SK-N-SH treated with all-trans-retinoic acid at 6 μM for 48 hours (cell line): ENCODE data around the gene VPS51.

Source experiments
- ARNTL ChIP-seq: fragments of 450-650 bp; formaldehyde crosslinking; IDR thresholded peaks from 2 replicates; pipeline ENCODE4 v1.5.0; 2020; ENCODE audit warnings: low read depth, mild to moderate bottlenecking, moderate library complexity, borderline replicate concordance
- CSDC2 ChIP-seq: fragments of 250-450 bp; sonication (Bioruptor Pico); IDR thresholded peaks from 2 replicates; pipeline ENCODE4 v1.5.0; 2020; ENCODE audit warnings: mild to moderate bottlenecking, moderate library complexity
- ESRRG ChIP-seq: fragments of 250-450 bp; sonication (Bioruptor Pico); IDR thresholded peaks from 2 replicates; pipeline ENCODE4 v1.6.1; 2021; ENCODE audit warnings: mild to moderate bottlenecking
- ISL1 ChIP-seq: fragments of 250-450 bp; sonication (Bioruptor Pico); IDR thresholded peaks from 2 replicates; pipeline ENCODE4 v2.1.2; 2022; ENCODE audit warnings: mild to moderate bottlenecking, moderate library complexity
- PATZ1 ChIP-seq: fragments of 250-450 bp; sonication (Bioruptor Pico); IDR thresholded peaks from 2 replicates; pipeline ENCODE4 v1.8.0; 2020; ENCODE audit warnings: mild to moderate bottlenecking, moderate library complexity, borderline replicate concordance
- RARB ChIP-seq: fragments of 250-450 bp; sonication (Bioruptor Pico); IDR thresholded peaks from 2 replicates; pipeline ENCODE4 v1.8.0; 2021; ENCODE audit warnings: mild to moderate bottlenecking, moderate library complexity
- TCF4 ChIP-seq: fragments of 250-450 bp; sonication (Bioruptor Pico); IDR thresholded peaks from 2 replicates; pipeline ENCODE4 v1.8.0; 2021; ENCODE audit warnings: mild to moderate bottlenecking, moderate library complexity, borderline replicate concordance
- TOX ChIP-seq: fragments of 250-450 bp; sonication (Bioruptor Pico); IDR thresholded peaks from 2 replicates; pipeline ENCODE4 v1.8.0; 2021; ENCODE audit warnings: mild to moderate bottlenecking, moderate library complexity, borderline replicate concordance
- TSHZ2 ChIP-seq: fragments of 250-450 bp; sonication (Bioruptor Pico); IDR thresholded peaks from 2 replicates; pipeline ENCODE4 v1.5.0; 2020; ENCODE audit warnings: mild to moderate bottlenecking, moderate library complexity
- ZC3H10 ChIP-seq: fragments of 250-450 bp; sonication (Bioruptor Pico); IDR thresholded peaks from 2 replicates; pipeline ENCODE4 v1.5.1; 2021; ENCODE audit warnings: mild to moderate bottlenecking, moderate library complexity
- ZNF70 ChIP-seq: fragments of 450-650 bp; formaldehyde crosslinking; IDR thresholded peaks from 2 replicates; pipeline ENCODE4 v1.5.0; 2020; ENCODE audit warnings: mild to moderate bottlenecking, moderate library complexity
- TF ChIP-seq, protein P1 (sequence below): fragments of 250-450 bp; sonication (Bioruptor Pico); IDR thresholded peaks from 2 replicates; pipeline ENCODE4 v1.8.0; 2021; ENCODE audit warnings: low read depth, mild to moderate bottlenecking, moderate library complexity, borderline replicate concordance

DNA sequence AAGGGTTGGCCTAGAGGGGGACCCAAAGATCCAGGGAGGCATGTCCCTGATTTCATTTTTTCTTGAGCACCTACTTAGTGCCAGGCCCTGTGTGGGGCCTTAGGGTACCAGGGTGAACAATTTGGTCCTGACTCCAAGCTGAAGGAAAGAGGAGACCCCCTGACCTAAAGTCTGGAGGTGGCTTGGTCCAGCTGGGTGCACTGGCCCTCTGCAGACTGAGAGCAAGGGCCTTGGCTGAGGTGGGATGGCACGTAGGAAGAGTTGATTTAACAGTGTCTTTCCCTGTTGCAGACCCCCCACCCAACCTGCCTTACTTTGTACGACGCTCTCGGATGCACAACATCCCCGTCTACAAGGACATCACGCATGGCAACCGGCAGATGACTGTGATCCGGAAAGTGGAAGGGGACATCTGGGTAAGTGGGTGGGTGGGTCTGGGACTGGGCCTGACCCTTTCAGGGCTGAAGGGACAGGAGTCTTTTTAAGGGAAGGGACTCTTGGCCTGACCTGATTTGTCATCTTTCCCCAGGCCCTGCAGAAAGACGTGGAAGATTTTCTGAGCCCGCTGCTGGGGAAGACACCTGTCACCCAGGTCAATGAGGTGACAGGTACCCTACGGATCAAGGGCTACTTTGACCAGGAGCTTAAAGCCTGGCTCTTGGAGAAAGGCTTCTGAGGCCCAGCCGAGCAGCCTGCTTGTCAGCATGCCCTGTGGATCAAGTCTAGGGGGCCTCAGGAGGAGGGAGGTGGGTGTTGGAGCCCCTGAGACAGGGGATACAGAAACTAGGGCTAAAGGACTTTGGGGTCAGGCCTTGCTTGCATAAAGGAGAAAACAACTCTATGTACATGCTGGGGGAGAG is 29.4 kb downstream of the VPS51 start:
- no peak for TF ChIP-seq ARNTL (CRISPR knock-in tag)
- no peak for TF ChIP-seq PATZ1 (CRISPR knock-in tag)
- no peak for TF ChIP-seq ESRRG (CRISPR knock-in tag)
- TF ChIP-seq ISL1 (CRISPR knock-in tag): no peak
- TF ChIP-seq, protein P1, sequence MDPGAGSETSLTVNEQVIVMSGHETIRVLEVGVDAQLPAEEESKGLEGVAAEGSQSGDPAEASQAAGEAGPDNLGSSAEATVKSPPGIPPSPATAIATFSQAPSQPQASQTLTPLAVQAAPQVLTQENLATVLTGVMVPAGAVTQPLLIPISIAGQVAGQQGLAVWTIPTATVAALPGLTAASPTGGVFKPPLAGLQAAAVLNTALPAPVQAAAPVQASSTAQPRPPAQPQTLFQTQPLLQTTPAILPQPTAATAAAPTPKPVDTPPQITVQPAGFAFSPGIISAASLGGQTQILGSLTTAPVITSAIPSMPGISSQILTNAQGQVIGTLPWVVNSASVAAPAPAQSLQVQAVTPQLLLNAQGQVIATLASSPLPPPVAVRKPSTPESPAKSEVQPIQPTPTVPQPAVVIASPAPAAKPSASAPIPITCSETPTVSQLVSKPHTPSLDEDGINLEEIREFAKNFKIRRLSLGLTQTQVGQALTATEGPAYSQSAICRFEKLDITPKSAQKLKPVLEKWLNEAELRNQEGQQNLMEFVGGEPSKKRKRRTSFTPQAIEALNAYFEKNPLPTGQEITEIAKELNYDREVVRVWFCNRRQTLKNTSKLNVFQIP (CRISPR knock-in tag): no peak
- no peak for TF ChIP-seq RARB
- no peak for TF ChIP-seq ZNF70 (CRISPR knock-in tag)
- no peak for TF ChIP-seq TSHZ2 (CRISPR knock-in tag)
- TF ChIP-seq TCF4 (CRISPR knock-in tag): no peak
- no peak for TF ChIP-seq TOX (CRISPR knock-in tag)
- no peak for TF ChIP-seq CSDC2 (CRISPR knock-in tag)
- no peak for TF ChIP-seq ZC3H10 (CRISPR knock-in tag)
